ENCODE results near the gene FCN1. TPM values are rescaled to one million over a fixed set of nuclear protein-coding genes. Genes with fewer than 3 reads are reported as not detected.

FCN1 gene
- total RNA-seq, 1 donor from 2014 or later, result 2.9 TPM

DNA sequence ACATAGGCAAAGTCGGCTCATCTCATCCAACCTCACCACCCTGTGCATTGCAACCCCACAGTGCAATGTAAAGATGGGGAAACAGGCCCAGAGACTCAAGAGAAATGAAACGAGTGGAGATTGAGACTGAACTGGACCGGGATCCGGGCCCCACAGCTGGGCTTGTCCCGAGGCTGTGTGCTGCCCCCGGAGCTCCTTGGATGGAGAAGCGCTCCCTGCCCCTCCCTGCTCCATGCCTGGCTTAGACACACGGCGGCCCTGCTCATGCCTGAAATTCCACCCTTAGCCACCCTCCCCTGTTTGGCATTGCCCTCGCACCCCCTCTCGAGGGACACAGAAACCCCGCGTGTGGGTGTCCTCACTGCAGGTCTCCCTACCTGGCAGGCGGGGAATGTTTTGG, 27.2 kb upstream of the FCN1 start:
- Histone ChIP-seq H3K27ac (replicated peaks) (peak overlapping the region; percentile 65), H3K4me1 (peaks cover 34% of the 10 kb centered on the region), H3K36me3 (no peaks in the 10 kb centered on the region), H3K9me3 (replicated peaks) (no peaks in the 10 kb centered on the region), H3K27me3 (ENCODE audit: low read depth) (peaks cover 72% of the 10 kb centered on the region), H3K4me3 (peak overlapping the region; percentile 35)
- intact Hi-C loops (cut with micrococcal nuclease), result no loop called here
- DNase-seq, result no peak
- TF ChIP-seq, protein P1, sequence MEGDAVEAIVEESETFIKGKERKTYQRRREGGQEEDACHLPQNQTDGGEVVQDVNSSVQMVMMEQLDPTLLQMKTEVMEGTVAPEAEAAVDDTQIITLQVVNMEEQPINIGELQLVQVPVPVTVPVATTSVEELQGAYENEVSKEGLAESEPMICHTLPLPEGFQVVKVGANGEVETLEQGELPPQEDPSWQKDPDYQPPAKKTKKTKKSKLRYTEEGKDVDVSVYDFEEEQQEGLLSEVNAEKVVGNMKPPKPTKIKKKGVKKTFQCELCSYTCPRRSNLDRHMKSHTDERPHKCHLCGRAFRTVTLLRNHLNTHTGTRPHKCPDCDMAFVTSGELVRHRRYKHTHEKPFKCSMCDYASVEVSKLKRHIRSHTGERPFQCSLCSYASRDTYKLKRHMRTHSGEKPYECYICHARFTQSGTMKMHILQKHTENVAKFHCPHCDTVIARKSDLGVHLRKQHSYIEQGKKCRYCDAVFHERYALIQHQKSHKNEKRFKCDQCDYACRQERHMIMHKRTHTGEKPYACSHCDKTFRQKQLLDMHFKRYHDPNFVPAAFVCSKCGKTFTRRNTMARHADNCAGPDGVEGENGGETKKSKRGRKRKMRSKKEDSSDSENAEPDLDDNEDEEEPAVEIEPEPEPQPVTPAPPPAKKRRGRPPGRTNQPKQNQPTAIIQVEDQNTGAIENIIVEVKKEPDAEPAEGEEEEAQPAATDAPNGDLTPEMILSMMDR (IDR thresholded peaks at IDR 0.05; ENCODE audit: borderline replicate concordance), result no peak

DNA sequence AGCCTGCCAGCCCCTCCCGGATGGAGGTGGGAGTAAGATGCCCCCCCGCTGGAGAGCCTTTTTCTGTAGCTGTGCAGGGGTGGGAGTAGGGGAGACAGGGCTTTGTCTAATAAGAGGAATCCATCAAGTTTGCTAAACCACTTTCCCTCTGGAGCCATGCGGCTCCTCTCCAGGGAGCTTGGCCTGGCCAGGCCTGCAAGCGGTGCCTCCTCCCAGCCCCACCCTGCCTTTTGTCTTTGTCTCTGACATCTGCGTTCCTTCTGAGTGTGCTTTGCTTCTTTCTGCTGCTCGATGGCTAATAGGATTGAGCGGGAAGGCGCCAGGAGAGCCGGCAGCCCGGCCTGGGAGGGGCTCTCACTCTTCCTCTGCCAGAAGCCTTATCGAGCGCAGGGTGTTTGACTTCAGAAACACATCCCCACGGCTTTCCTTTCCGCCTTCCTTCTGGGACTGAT, 26.7 kb upstream of the FCN1 start:
- H3K4me3 ChIP-seq, result peak overlapping the region; percentile 35
- H3K9me3 ChIP-seq (replicated peaks), result no peaks in the 10 kb centered on the region
- no peak for DNase-seq
- H3K27ac ChIP-seq (replicated peaks), result peak overlapping the region; percentile 65
- peaks cover 34% of the 10 kb centered on the region for H3K4me1 ChIP-seq
- H3K27me3 ChIP-seq (ENCODE audit: low read depth), result peaks cover 77% of the 10 kb centered on the region
- TF ChIP-seq, protein P1 (IDR thresholded peaks at IDR 0.05; ENCODE audit: borderline replicate concordance), result no peak
- H3K36me3 ChIP-seq, result no peaks in the 10 kb centered on the region
- intact Hi-C loops (cut with micrococcal nuclease), result no loop called here

DNA sequence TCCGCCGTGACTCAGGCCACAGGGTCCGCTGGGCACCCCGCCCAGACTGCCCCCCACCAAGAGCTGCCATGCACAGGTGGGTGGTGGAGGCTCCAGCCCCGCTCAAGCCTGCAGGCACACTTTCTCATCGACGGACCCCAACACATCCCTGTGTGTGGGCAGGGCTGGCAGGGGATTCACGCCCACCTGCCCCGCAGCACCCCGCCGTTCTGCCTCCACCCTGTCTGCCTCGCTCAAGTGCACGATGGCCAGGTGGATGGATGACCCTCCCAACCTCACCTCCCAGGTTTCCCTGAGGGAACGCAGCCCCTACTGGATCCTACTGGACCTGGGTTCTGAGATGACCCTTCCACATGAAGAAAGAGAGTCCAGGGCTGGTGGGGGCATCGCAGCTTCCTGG, 26.1 kb upstream of the FCN1 start:
- H3K27ac ChIP-seq (replicated peaks), result peak overlapping the region; percentile 65
- TF ChIP-seq, protein P1 (IDR thresholded peaks at IDR 0.05; ENCODE audit: borderline replicate concordance), result no peak

DNA sequence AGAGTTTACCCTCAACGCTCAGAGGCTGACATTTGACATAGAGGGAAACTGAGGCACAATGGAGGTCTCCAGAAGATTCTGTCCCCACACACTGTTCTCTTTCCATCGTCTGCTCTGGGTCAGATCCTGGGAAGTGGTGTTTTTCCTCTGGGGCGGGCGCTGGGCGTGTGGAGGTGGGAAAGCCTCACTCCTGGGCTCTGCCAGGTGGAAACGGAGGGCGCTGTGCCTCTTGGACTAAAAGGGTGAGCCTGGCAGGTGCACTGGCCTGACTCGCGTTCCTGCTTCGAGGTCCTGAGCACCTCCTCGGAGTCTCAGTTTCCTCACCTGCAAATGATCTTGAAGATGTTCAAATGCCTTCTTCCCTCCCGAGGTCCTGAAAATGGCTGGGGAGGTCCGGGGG, 25.7 kb upstream of the FCN1 start:
- H3K4me1 ChIP-seq, result peaks cover 34% of the 10 kb centered on the region
- no peak for DNase-seq
- TF ChIP-seq, protein P1 (IDR thresholded peaks at IDR 0.05; ENCODE audit: borderline replicate concordance), result no peak
- peak overlapping the region; percentile 65 for H3K27ac ChIP-seq (replicated peaks)
- no peaks in the 10 kb centered on the region for H3K36me3 ChIP-seq
- H3K9me3 ChIP-seq (replicated peaks), result no peaks in the 10 kb centered on the region
- H3K4me3 ChIP-seq, result no peak overlapping the region
- intact Hi-C loops (cut with micrococcal nuclease), result no loop called here
- peaks cover 87% of the 10 kb centered on the region for H3K27me3 ChIP-seq (ENCODE audit: low read depth)

More for the DNA sequence above, 26.1 kb upstream of the FCN1 start:
- intact Hi-C loops (cut with micrococcal nuclease), result no loop called here
- Histone ChIP-seq H3K36me3 (no peaks in the 10 kb centered on the region), H3K4me3 (no peak overlapping the region), H3K27me3 (ENCODE audit: low read depth) (peaks cover 82% of the 10 kb centered on the region), H3K9me3 (replicated peaks) (no peaks in the 10 kb centered on the region), H3K4me1 (peaks cover 34% of the 10 kb centered on the region)
- no peak for DNase-seq

DNA sequence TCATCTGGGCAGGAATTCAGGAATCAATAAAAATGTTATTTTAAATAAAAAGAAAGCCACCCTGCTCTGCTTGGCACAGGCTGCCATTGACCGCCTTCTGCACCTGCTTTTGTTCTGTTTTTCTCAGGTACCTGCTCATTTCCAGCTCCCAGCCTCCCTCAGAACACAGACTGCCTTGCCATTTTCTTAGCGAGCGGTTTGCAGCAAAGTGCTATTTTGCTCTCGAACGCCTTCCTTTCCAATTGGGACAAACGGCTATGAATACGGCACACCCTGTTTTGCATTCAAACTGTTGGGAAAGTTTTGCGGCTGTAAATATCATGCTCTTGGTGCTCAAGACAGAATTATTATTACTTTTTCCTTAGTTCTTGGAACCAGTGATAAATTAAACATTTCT, 25.1 kb upstream of the FCN1 start:
- Histone ChIP-seq H3K27me3 (ENCODE audit: low read depth) (peaks cover 93% of the 10 kb centered on the region), H3K4me3 (no peak overlapping the region), H3K4me1 (peaks cover 34% of the 10 kb centered on the region), H3K27ac (replicated peaks) (no peak overlapping the region), H3K36me3 (no peaks in the 10 kb centered on the region), H3K9me3 (replicated peaks) (no peaks in the 10 kb centered on the region)
- no peak for DNase-seq
- intact Hi-C loops (cut with micrococcal nuclease), result no loop called here
- TF ChIP-seq, protein P1 (IDR thresholded peaks at IDR 0.05; ENCODE audit: borderline replicate concordance), result no peak

Data from left ventricle myocardium inferior (tissue), 1 donor.